GM12878 (cell line): ENCODE measurements around the gene TMEM98. TPM values are rescaled to one million over a fixed set of nuclear protein-coding genes. Genes with fewer than 3 reads are reported as not detected.

Experiments used
- ATAC-seq: fragments of 200-7000 bp; cut with Tn5 transposase; 3 replicates; pipeline ENCODE4 v1.9.1; 2020; ENCODE audit warnings: mild to moderate bottlenecking, moderate library complexity
- BruUV-seq: library from RNA; stranded (reverse); fragments of 400-500 nt; replicated peaks from 2 replicates; lab custom pipeline; 2021; lab: Mats Ljungman, UMichigan
- CTCF ChIA-PET: fragments of 300-600 bp; sonication (Branson Sonifier 250); formaldehyde crosslinking; extraction: SDS; loops from one replicate; lab custom pipeline; 2021; ENCODE audit warnings: inconsistent platforms; lab: Yijun Ruan, JAX
- POLR2A ChIA-PET: fragments of 350-600 bp; formaldehyde crosslinking; extraction: SDS; loops from one replicate; lab custom pipeline; 2021; ENCODE audit warnings: inconsistent platforms; lab: Charles Lee
- RAD21 ChIA-PET: fragments of 300-600 bp; sonication (Branson Sonifier 250); formaldehyde crosslinking; loops from one replicate; lab custom pipeline; 2023; ENCODE audit warnings: antibody characterized with exemption; ENCODE audit not compliant: unreplicated experiment; lab: Charles Lee
- SMC1A ChIA-PET: fragments of 300-600 bp; sonication (Branson Sonifier 250); formaldehyde crosslinking; loops from one replicate; lab custom pipeline; 2023; ENCODE audit not compliant: unreplicated experiment, uncharacterized antibody; lab: Charles Lee
- DNase-seq: peaks from one replicate; pipeline ENCODE4 v3.0.0-alpha.2; 2011; ENCODE audit warnings: low read depth, low spot score
- FAIRE-seq: peaks from 3 replicates; lab custom pipeline; 2011; peaks lifted over from hg19 to GRCh38; lab: Jason Lieb, UNC
- H2AFZ ChIP-seq: 2 replicates; pipeline ENCODE4 v1.6.0; 2011; ENCODE audit warnings: low read depth, low read length, control low read depth; ENCODE audit not compliant: control insufficient read depth
- H3K27ac ChIP-seq: 2 replicates; pipeline ENCODE4 v1.5.1; 2011; ENCODE audit warnings: control low read depth; ENCODE audit not compliant: control insufficient read depth, insufficient read depth
- H3K27me3 ChIP-seq, 2 experiments: replicated peaks in 1 of 2; 2 replicates each; pipeline versions ENCODE4 v1.6.0 to v1.6.1; 2011; ENCODE audit warnings: low read length in 1 of 2; ENCODE audit not compliant: control insufficient read depth in 2 of 2, insufficient read depth in 2 of 2
- H3K36me3 ChIP-seq, 2 experiments: 2 replicates each; pipeline ENCODE4 v1.5.1; 2011; ENCODE audit warnings: low read length in 1 of 2; ENCODE audit not compliant: control insufficient read depth in 2 of 2, insufficient read depth in 2 of 2
- H3K4me1 ChIP-seq: 2 replicates; pipeline ENCODE4 v1.6.1; 2011; ENCODE audit warnings: mild to moderate bottlenecking, low read length, moderate library complexity, mixed read lengths; ENCODE audit not compliant: control insufficient read depth, insufficient read depth
- H3K4me2 ChIP-seq: 2 replicates; pipeline ENCODE4 v1.6.0; 2011; ENCODE audit warnings: control low read depth; ENCODE audit not compliant: control insufficient read depth, insufficient read depth
- H3K4me3 ChIP-seq: fragments of 200-600 bp; sonication (generic); 2 replicates; pipeline ENCODE4 v1.5.1; 2016
- H3K79me2 ChIP-seq: 2 replicates; pipeline ENCODE4 v1.6.0; 2011; ENCODE audit warnings: low read length; ENCODE audit not compliant: control insufficient read depth, insufficient read depth
- H3K9ac ChIP-seq: 2 replicates; pipeline ENCODE4 v1.8.0; 2011; ENCODE audit warnings: low read length, control low read depth, mixed read lengths; ENCODE audit not compliant: control insufficient read depth, insufficient read depth
- H3K9me3 ChIP-seq: replicated peaks from 3 replicates; pipeline ENCODE4 v1.5.1; 2011; ENCODE audit warnings: mild to moderate bottlenecking, low read length; ENCODE audit not compliant: control insufficient read depth, insufficient read depth
- H4K20me1 ChIP-seq: 2 replicates; pipeline ENCODE4 v1.6.0; 2011; ENCODE audit not compliant: control insufficient read depth, insufficient read depth
- BHLHE40 ChIP-seq, 2 experiments: fragments of 450-650 bp in 1 of 2; IDR thresholded peaks; 2 replicates each; pipeline ENCODE4 v1.6.1; 2011 to 2017; ENCODE audit warnings: low read depth in 2 of 2, borderline replicate concordance in 1 of 2, improper control_type of control experiment in 1 of 2, low read length in 1 of 2, mild to moderate bottlenecking in 1 of 2
- CBX5 ChIP-seq: sonication (generic); IDR thresholded peaks from 2 replicates; pipeline ENCODE4 v1.6.1; 2016; ENCODE audit warnings: low read depth, moderate library complexity, mild to moderate bottlenecking, inconsistent platforms
- CHD2 ChIP-seq: IDR thresholded peaks from 2 replicates; pipeline ENCODE4 v1.6.1; 2011; ENCODE audit warnings: low read depth, low read length, improper control_type of control experiment, borderline replicate concordance
- FOS ChIP-seq: IDR thresholded peaks from 3 replicates; pipeline ENCODE4 v1.6.1; 2011; ENCODE audit warnings: borderline replicate concordance; ENCODE audit not compliant: insufficient read length; ENCODE audit errors: extremely low read depth
- GATAD2B ChIP-seq: fragments of 450-650 bp; conservative IDR thresholded peaks from 2 replicates; pipeline ENCODE4 v1.6.1; 2017; ENCODE audit warnings: low read depth, mild to moderate bottlenecking, moderate library complexity
- HDAC6 ChIP-seq: fragments of 200-600 bp; sonication (generic); IDR thresholded peaks from one replicate; pipeline ENCODE4 v1.8.0; 2017; ENCODE audit warnings: antibody characterized with exemption; ENCODE audit not compliant: unreplicated experiment
- LARP7 ChIP-seq: fragments of 450-650 bp; IDR thresholded peaks from 2 replicates; pipeline ENCODE4 v1.6.1; 2017; ENCODE audit warnings: mild to moderate bottlenecking
- POU2F2 ChIP-seq: IDR thresholded peaks from 3 replicates; pipeline ENCODE4 v1.6.1; 2011; ENCODE audit warnings: low read depth, mild to moderate bottlenecking, low read length, borderline replicate concordance
- RAD21 ChIP-seq: IDR thresholded peaks from 2 replicates; pipeline ENCODE4 v1.6.1; 2011; ENCODE audit warnings: mild to moderate bottlenecking, low read depth, low read length, moderate library complexity; ENCODE audit not compliant: insufficient read depth
- RBBP5 ChIP-seq: fragments of 200-600 bp; sonication (generic); conservative IDR thresholded peaks from 2 replicates; pipeline ENCODE4 v1.6.1; 2016
- RFX5 ChIP-seq: IDR thresholded peaks from 2 replicates; pipeline ENCODE4 v1.6.1; 2011; ENCODE audit warnings: low read depth, low read length, improper control_type of control experiment
- SIX5 ChIP-seq: IDR thresholded peaks from 2 replicates; pipeline ENCODE4 v1.6.1; 2011; ENCODE audit warnings: mild to moderate bottlenecking, low read depth, low read length, moderate library complexity; ENCODE audit not compliant: severe bottlenecking
- SMAD5 ChIP-seq: IDR thresholded peaks from 2 replicates; pipeline ENCODE4 v1.6.1; 2016; ENCODE audit warnings: antibody characterized with exemption, low read depth
- TAF1 ChIP-seq: IDR thresholded peaks from 2 replicates; pipeline ENCODE4 v1.6.1; 2011; ENCODE audit warnings: mild to moderate bottlenecking, low read depth, low read length, borderline replicate concordance
- TARDBP ChIP-seq: IDR thresholded peaks from 2 replicates; pipeline ENCODE4 v1.6.1; 2016; ENCODE audit warnings: borderline replicate concordance
- whole genome bisulfite sequencing: methylation state at CpG from one replicate; pipeline ENCODE4 v1.1.6; 2016; ENCODE audit warnings: low lambda C conversion rate; ENCODE audit not compliant: insufficient replicate concordance, insufficient coverage; ENCODE audit errors: missing lambda C conversion rate; 5-methylcytosine and 5-hydroxymethylcytosine counted together
- in situ Hi-C: fragments of 300-500 bp; cut with MboI; formaldehyde crosslinking; loops from 9 replicates; pipeline ENCODE4 v1.14.3; 2018; ENCODE audit warnings: mixed read lengths
- intact Hi-C: fragments of 100-400 bp; cut with micrococcal nuclease; formaldehyde crosslinking; loops from one replicate; pipeline ENCODE4 v1.14.2; 2022; ENCODE audit not compliant: unreplicated experiment
- polyA plus RNA-seq, 11 experiments: library from polyadenylated mRNA; depleted of rRNA in 4 of 11; unstranded in 6 of 11; stranded (reverse) in 5 of 11; fragments of >200 nt; fragmentation: Nextera tagmentation in 4 of 11; fragmentation: Illumina TruSeq in 1 of 11; extraction: Ambion mirVana in 4 of 11; extraction: Trizol in 1 of 11; gene quantifications; 1 replicate in 1 of 11; 2 replicates in 10 of 11; pipeline versions ENCODE4 v1.2.1 to v1.2.3, GENCODE V29; 2011 to 2016; ENCODE audit warnings: inconsistent platforms in 2 of 11, missing spikeins in 2 of 11, low read depth in 1 of 11
- total RNA-seq, 4 experiments: library from RNA; depleted of rRNA in 3 of 4; stranded (reverse); fragments of >200 nt in 3 of 4; fragmentation: Illumina TruSeq in 1 of 4; extraction: Trizol in 1 of 4; gene quantifications; 2 replicates each; pipeline versions ENCODE4 v1.2.1 to v1.2.3, GENCODE V29; 2013 to 2021
- TF ChIP-seq, protein P1 (sequence below): IDR thresholded peaks from 2 replicates; pipeline ENCODE4 v1.6.1; 2012; ENCODE audit warnings: low read length, inconsistent platforms
- TF ChIP-seq, protein P2 (sequence below): fragments of 450-650 bp; IDR thresholded peaks from 2 replicates; pipeline ENCODE4 v1.6.1; 2016; ENCODE audit warnings: mild to moderate bottlenecking
- TF ChIP-seq, protein P3 (sequence below): IDR thresholded peaks from 2 replicates; pipeline ENCODE4 v1.6.1; 2011; ENCODE audit warnings: low read depth, mild to moderate bottlenecking, low read length, moderate library complexity, borderline replicate concordance; ENCODE audit errors: extremely low read depth
- TF ChIP-seq, protein P4 (sequence below): fragments of 450-650 bp; IDR thresholded peaks from 2 replicates; pipeline ENCODE4 v1.6.1; 2017; ENCODE audit warnings: antibody characterized with exemption, mild to moderate bottlenecking, moderate library complexity
- TF ChIP-seq, protein P5 (sequence below): IDR thresholded peaks from 2 replicates; pipeline ENCODE4 v1.6.1; 2012; ENCODE audit warnings: low read depth, low read length, improper control_type of control experiment

Gene TMEM98
- total and polyA plus RNA-seq, 10 of the 15 experiments (the other 5 are each of a cell fraction or from before 2014, with no cell fraction given) = 0.04 to 0.73 (median 0.13) TPM; not detected in 3

DNA sequence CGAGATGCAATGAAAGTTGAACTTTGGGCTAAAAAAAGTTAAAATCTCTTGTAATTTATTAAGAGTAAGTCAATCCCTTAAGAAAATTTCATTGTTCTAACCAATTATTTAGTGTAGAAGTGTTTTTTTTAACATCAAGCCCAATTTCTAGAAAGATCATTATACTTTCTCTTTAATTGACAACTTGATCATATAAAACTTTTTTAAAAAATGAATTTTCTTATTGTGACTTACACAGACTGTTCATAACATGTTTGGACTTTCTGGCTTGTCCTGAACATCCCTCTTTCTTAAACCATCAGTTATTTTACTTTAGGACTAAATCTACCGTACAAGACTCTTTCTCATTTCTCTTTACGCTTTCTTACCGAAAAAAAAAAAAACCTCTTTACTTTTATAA is 26.2 kb upstream of the TMEM98 start:
- no peak for TF ChIP-seq RAD21
- TF ChIP-seq FOS = no peak
- no peak for TF ChIP-seq TAF1
- TF ChIP-seq POU2F2 = no peak
- TF ChIP-seq, protein P1, sequence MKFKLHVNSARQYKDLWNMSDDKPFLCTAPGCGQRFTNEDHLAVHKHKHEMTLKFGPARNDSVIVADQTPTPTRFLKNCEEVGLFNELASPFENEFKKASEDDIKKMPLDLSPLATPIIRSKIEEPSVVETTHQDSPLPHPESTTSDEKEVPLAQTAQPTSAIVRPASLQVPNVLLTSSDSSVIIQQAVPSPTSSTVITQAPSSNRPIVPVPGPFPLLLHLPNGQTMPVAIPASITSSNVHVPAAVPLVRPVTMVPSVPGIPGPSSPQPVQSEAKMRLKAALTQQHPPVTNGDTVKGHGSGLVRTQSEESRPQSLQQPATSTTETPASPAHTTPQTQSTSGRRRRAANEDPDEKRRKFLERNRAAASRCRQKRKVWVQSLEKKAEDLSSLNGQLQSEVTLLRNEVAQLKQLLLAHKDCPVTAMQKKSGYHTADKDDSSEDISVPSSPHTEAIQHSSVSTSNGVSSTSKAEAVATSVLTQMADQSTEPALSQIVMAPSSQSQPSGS = no peak
- no peak for TF ChIP-seq GATAD2B
- TF ChIP-seq CBX5 = no peak
- no peak for TF ChIP-seq BHLHE40 (IDR thresholded peaks at IDR 0.05; ENCODE audit: borderline replicate concordance in 1 of 2, low read depth in 2 of 2, low read length in 1 of 2)
- TF ChIP-seq HDAC6 = no peak
- TF ChIP-seq LARP7 = no peak
- no peak for TF ChIP-seq CHD2
- TF ChIP-seq, protein P2, sequence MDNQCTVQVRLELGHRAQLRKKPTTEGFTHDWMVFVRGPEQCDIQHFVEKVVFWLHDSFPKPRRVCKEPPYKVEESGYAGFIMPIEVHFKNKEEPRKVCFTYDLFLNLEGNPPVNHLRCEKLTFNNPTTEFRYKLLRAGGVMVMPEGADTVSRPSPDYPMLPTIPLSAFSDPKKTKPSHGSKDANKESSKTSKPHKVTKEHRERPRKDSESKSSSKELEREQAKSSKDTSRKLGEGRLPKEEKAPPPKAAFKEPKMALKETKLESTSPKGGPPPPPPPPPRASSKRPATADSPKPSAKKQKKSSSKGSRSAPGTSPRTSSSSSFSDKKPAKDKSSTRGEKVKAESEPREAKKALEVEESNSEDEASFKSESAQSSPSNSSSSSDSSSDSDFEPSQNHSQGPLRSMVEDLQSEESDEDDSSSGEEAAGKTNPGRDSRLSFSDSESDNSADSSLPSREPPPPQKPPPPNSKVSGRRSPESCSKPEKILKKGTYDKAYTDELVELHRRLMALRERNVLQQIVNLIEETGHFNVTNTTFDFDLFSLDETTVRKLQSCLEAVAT = no peak
- TF ChIP-seq, protein P3, sequence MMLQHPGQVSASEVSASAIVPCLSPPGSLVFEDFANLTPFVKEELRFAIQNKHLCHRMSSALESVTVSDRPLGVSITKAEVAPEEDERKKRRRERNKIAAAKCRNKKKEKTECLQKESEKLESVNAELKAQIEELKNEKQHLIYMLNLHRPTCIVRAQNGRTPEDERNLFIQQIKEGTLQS = no peak
- TF ChIP-seq RFX5 = no peak
- TF ChIP-seq SIX5 = no peak
- TF ChIP-seq, protein P4, sequence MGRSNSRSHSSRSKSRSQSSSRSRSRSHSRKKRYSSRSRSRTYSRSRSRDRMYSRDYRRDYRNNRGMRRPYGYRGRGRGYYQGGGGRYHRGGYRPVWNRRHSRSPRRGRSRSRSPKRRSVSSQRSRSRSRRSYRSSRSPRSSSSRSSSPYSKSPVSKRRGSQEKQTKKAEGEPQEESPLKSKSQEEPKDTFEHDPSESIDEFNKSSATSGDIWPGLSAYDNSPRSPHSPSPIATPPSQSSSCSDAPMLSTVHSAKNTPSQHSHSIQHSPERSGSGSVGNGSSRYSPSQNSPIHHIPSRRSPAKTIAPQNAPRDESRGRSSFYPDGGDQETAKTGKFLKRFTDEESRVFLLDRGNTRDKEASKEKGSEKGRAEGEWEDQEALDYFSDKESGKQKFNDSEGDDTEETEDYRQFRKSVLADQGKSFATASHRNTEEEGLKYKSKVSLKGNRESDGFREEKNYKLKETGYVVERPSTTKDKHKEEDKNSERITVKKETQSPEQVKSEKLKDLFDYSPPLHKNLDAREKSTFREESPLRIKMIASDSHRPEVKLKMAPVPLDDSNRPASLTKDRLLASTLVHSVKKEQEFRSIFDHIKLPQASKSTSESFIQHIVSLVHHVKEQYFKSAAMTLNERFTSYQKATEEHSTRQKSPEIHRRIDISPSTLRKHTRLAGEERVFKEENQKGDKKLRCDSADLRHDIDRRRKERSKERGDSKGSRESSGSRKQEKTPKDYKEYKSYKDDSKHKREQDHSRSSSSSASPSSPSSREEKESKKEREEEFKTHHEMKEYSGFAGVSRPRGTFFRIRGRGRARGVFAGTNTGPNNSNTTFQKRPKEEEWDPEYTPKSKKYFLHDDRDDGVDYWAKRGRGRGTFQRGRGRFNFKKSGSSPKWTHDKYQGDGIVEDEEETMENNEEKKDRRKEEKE = no peak
- TF ChIP-seq TARDBP = no peak
- TF ChIP-seq SMAD5 = no peak
- no peak for TF ChIP-seq RBBP5
- TF ChIP-seq, protein P5, sequence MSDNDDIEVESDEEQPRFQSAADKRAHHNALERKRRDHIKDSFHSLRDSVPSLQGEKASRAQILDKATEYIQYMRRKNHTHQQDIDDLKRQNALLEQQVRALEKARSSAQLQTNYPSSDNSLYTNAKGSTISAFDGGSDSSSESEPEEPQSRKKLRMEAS = no peak
- DNase-seq (no peak), FAIRE-seq (no peak), ATAC-seq (no peak)
- CTCF ChIA-PET = interaction anchor here (1.6 kb wide), 1 partner anchor 24 kb away, joined by 3 read pairs; no protein-coding TSS in a partner anchor
- SMC1A ChIA-PET = no interaction called here
- RAD21 ChIA-PET = no interaction called here
- POLR2A ChIA-PET = no interaction called here
- Histone ChIP-seq H4K20me1 (no peaks in the 10 kb centered on the region), H2AFZ (no peak overlapping the region), H3K36me3 (no peaks in the 10 kb centered on the region), H3K9ac (no peak overlapping the region), H3K4me1 (peaks cover 8% of the 10 kb centered on the region), H3K9me3 (no peaks in the 10 kb centered on the region), H3K4me2 (no peak overlapping the region), H3K27me3 (no peaks in the 10 kb centered on the region), H3K79me2 (no peaks in the 10 kb centered on the region), H3K4me3 (no peak overlapping the region), H3K27ac (no peak overlapping the region)
- intact Hi-C loops = no loop called here
- 78% methylated on average over 4 of the region's 4 CpGs for WGBS
- in situ Hi-C loops = loop anchor here (25.0 kb wide), 1 partner anchor 439 kb away; no protein-coding TSS in a partner anchor
- BruUV-seq = no TSS peak
